HG03135 (cell line): Measurements from ENCODE around the gene MXRA8.

Source experiments
- ATAC-seq: cut with Tn5 transposase; IDR thresholded peaks from one replicate; pipeline ENCODE4 v1.9.1; 2021; ENCODE audit warnings: mild to moderate bottlenecking, moderate library complexity; ENCODE audit not compliant: unreplicated experiment

MXRA8 gene

DNA sequence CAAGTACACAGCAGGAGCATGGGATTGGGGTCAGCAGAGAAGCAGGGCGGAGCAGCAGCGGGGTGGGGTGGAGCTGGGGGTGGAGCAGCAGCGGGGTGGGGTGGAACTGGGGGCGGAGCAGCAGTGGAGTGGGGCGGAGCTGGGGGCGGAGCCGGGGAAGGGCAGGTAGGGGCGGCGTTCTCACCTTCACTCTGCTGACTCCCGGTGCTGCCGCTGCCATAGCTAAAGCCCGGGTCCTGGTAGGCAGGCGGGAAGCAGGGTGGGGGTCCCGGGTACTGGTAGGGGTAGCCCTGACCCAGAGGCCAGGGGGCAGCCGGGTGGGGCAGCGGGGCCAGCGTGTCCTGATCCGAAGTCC lies 20.6 kb downstream of the MXRA8 start:
- no peak for ATAC-seq

DNA sequence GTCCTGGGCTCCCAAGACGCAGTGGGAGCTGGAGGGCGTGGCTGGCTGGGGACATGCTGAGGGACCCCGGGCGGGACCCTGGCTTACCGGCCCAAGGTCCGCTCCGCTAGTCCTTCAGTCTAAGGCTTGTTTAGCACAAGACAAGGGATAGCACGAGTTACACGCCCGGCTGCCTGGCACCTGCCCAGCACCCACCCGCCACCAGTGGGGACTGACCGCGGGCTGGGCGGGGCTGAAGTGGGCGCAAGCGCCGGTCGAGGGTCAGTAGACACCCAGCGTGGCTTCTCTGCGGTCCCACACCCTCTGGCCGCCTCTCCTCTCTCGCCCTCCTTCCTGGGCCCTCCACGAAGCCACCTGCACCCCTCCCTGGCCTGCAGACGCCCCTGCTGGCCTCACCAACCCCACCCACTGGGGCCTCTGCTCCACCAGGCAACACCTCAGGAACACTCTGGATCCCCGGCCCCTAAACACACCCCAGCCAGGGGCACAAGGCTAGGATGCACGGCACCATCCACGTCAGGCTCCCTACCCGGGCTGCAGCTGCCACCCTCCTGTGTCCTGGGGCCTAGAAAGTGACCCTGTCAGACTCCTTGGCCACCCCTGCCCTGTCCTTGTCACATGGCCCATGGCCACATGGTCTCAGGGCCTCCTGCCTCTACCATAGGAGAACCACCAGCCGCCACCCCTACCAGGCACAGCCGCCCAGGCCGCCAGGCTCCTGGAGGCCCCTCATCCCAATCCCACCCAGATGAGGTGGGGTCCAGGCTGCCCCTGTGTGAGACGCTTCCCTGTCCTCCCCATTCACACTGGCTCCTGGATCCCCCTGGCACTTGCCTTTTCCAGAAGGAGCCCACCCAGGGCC lies 21.2 kb downstream of the MXRA8 start:
- no peak for ATAC-seq

DNA sequence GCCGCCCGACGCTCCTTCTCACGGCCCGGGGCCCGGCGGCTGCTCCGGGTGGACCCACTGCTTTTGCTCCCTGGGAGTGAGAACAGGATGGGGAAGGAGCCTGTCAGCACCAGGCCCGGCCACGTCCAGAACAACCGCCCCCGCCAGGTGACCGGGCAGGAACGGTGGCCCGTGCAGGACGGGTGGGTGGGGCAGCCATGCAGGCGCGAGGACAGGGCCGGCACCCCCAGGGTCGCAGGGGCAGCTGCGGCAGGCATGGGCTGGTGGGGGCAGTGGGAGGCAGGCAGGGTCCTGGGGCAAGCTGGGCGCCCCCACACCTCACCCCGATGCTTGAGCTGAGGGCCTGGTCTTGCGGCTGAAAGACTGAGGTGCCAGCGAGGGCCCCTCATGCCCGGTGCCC lies 21.9 kb downstream of the MXRA8 start:
- no peak for ATAC-seq

DNA sequence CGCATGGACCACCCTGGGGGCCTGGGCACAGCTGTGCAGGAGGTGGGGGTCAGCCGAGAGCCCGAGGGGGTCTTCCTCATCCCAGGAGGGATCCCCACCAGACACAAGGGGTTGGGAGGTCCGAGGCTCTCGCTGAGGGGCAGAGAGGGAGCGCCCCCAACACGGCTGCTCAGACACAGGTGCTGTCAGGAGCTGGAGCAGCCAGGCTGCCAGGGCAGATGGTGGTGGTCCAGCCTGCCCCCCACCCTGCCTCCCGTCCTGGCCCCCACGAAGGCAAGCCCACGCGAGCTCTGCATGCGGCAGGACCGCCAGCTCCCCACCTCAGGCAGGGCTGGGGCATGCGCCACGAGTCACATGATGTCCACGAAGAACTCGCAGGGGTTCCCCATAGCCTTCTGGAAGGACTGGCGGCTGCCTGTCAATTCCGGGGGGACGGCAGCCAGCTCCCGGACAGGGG lies 22.5 kb downstream of the MXRA8 start:
- no peak for ATAC-seq

DNA sequence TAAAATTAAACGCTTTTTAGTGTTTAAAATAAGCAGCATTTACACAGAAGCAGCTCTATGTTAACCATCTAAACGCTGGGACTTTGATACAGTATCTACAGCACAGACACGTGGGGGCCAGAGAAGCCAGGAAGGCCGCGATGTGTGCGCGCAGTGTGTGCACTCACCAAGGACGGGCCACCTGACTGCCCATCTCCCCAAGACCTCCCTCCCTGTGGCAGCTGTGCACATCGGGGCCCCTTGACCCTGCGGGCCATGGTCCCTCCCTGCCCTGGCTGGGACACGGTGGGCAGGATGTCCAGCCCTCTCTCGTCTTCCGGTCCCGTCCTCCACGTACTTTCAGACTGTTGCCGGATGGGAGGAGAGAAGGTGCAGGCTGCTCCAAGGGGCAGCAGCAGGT lies 23.1 kb downstream of the MXRA8 start:
- no peak for ATAC-seq

DNA sequence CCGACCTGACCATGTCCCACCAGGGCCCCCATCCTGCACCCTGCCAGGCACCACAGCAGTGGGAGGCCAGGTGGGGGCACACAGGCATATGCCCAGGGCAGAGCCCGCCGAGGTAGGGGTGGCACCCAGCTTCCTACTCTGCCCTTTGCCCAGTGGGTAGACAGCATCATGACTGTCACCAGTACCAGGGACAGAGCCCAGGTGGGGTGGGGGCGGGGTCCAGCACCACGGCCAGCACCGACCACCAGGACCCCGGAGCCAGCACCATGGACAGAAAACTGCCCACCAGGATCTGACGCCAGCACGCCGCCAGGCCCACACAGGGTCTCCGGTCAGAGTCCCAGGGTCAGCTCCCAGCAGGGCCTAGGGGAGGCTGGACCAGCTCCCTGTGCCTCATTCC lies 23.5 kb downstream of the MXRA8 start:
- no peak for ATAC-seq

DNA sequence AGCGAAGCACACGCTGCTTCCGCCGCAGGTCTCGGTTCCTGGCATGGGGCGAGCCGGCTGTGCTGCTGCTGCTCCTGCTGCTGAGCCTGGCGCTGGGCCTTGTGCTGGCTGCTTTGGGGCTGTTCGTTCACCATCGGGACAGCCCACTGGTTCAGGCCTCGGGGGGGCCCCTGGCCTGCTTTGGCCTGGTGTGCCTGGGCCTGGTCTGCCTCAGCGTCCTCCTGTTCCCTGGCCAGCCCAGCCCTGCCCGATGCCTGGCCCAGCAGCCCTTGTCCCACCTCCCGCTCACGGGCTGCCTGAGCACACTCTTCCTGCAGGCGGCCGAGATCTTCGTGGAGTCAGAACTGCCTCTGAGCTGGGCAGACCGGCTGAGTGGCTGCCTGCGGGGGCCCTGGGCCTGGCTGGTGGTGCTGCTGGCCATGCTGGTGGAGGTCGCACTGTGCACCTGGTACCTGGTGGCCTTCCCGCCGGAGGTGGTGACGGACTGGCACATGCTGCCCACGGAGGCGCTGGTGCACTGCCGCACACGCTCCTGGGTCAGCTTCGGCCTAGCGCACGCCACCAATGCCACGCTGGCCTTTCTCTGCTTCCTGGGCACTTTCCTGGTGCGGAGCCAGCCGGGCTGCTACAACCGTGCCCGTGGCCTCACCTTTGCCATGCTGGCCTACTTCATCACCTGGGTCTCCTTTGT lies 24.7 kb downstream of the MXRA8 start:
- ATAC-seq, result no peak

DNA sequence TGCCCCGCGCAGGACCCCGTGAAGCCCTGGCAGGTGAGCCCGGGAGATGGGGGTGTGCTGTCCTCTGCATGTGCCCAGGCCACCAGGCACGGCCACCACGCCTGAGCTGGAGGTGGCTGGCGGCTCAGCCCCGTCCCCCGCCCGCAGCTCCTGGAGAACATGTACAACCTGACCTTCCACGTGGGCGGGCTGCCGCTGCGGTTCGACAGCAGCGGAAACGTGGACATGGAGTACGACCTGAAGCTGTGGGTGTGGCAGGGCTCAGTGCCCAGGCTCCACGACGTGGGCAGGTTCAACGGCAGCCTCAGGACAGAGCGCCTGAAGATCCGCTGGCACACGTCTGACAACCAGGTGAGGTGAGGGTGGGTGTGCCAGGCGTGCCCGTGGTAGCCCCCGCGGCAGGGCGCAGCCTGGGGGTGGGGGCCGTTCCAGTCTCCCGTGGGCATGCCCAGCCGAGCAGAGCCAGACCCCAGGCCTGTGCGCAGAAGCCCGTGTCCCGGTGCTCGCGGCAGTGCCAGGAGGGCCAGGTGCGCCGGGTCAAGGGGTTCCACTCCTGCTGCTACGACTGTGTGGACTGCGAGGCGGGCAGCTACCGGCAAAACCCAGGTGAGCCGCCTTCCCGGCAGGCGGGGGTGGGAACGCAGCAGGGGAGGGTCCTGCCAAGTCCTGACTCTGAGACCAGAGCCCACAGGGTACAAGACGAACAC lies 25.4 kb downstream of the MXRA8 start:
- ATAC-seq, result no peak

DNA sequence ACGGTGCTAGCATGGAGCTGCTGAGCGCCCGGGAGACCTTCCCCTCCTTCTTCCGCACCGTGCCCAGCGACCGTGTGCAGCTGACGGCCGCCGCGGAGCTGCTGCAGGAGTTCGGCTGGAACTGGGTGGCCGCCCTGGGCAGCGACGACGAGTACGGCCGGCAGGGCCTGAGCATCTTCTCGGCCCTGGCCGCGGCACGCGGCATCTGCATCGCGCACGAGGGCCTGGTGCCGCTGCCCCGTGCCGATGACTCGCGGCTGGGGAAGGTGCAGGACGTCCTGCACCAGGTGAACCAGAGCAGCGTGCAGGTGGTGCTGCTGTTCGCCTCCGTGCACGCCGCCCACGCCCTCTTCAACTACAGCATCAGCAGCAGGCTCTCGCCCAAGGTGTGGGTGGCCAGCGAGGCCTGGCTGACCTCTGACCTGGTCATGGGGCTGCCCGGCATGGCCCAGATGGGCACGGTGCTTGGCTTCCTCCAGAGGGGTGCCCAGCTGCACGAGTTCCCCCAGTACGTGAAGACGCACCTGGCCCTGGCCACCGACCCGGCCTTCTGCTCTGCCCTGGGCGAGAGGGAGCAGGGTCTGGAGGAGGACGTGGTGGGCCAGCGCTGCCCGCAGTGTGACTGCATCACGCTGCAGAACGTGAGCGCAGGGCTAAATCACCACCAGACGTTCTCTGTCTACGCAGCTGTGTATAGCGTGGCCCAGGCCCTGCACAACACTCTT lies 26.2 kb downstream of the MXRA8 start:
- no peak for ATAC-seq

DNA sequence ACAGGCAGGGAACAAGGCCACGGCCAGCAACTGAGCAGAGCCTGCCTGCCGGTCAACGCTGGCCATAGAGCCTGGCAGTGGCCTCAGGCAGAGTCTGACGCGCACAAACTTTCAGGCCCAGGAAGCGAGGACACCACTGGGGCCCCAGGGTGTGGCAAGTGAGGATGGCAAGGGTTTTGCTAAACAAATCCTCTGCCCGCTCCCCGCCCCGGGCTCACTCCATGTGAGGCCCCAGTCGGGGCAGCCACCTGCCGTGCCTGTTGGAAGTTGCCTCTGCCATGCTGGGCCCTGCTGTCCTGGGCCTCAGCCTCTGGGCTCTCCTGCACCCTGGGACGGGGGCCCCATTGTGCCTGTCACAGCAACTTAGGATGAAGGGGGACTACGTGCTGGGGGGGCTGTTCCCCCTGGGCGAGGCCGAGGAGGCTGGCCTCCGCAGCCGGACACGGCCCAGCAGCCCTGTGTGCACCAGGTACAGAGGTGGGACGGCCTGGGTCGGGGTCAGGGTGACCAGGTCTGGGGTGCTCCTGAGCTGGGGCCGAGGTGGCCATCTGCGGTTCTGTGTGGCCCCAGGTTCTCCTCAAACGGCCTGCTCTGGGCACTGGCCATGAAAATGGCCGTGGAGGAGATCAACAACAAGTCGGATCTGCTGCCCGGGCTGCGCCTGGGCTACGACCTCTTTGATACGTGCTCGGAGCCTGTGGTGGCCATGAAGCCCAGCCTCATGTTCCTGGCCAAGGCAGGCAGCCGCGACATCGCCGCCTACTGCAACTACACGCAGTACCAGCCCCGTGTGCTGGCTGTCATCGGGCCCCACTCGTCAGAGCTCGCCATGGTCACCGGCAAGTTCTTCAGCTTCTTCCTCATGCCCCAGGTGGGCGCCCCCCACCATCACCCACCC lies 27.0 kb downstream of the MXRA8 start, which contains the start of gene TAS1R3:
Gene TAS1R3, plus strand, starts transcription at position 213 of the 898 bp plus-strand sequence. Its CDS starts 66 bp downstream, at position 279.
- ATAC-seq, result no peak

DNA sequence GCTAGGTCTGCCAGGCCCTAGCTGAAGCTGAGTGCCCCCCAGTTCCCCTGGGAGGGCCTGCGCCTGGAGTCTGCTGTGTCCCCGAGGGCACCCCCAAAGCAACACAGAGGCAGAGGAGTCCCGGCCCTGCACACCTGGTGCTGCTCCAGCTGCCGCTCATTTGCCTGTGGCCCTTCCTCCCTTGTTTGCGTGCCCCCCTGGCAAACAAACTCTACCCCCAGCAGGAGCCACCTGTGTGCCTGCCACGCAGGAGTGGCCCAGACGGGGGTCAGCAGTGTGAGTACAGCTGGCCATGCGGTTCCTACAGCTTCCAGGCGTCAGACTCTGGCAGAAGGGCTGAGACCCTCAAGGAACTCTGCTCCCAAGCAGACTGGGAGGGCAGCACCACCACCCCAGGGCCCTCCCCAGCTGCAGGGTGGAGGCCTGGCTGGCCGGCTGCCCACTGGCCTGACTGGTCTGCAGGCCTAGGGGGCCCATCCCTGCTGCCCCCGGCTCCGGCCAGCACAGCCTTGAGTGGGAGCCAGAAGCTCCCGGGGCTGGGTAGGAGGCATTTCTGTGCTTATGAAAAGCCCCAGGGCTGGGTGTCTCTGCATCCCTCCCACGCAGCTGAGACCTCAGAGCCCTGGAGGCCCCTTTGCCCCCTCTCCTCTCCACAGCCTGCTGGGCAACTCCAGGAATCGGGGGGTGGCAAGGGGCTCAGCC lies 27.8 kb downstream of the MXRA8 start:
- ATAC-seq, result no peak

DNA sequence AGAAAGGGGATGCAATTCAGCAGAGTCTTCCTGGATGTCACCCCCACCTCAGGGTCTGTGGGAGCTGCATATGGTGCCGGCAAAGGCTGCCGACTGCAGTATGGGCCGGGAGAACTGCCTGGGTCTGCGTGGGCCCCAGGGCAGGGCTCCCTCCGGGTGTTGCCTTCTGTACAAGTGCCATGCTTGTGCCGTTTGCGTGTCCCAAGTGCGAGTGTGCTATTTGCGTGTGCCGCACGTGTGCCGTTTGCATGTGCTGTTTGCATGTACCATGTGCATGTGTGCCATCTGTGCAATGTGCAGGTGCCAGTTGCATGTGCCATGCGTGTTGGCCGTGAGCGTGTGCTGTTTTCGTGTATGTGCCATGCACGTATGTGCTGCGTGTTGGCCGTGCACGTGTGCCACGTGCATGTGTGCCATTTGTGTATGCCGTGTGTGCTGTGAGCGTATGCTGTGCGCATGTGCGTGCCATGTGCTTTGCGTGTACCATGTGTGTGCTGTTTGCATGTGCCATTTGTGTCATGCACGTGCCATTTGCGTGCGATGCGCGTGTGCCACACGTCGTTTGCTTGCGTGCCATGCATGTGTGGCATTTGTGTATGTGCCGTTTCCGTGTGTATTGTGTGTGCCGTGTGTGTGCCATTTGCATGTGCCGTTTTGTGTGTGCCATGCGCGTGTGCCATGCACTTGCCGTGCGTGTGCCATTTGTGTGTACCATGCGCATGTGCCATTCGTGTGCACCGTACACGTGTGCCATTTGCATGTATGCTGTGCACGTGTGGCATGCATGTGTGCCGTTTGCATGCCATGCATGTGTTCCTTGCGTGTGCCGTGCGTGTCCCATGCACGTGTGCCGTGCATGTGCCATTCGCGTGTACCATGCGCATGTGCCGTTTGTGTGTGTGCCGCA lies 28.8 kb downstream of the MXRA8 start:
- no peak for ATAC-seq

DNA sequence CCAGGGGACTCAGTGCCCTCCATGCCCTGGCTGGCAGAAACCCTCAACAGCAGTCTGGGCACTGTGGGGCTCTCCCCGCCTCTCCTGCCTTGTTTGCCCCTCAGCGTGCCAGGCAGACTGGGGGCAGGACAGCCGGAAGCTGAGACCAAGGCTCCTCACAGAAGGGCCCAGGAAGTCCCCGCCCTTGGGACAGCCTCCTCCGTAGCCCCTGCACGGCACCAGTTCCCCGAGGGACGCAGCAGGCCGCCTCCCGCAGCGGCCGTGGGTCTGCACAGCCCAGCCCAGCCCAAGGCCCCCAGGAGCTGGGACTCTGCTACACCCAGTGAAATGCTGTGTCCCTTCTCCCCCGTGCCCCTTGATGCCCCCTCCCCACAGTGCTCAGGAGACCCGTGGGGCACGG lies 30.1 kb downstream of the MXRA8 start:
- ATAC-seq, result no peak

DNA sequence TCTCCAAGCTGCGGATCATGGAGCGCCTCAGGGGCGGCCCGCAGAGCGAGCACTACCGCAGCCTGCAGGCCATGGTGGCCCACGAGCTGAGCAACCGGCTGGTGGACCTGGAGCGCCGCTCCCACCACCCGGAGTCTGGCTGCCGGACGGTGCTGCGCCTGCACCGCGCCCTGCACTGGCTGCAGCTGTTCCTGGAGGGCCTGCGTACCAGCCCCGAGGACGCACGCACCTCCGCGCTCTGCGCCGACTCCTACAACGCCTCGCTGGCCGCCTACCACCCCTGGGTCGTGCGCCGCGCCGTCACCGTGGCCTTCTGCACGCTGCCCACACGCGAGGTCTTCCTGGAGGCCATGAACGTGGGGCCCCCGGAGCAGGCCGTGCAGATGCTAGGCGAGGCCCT lies 31.1 kb downstream of the MXRA8 start:
- ATAC-seq, result no peak

DNA sequence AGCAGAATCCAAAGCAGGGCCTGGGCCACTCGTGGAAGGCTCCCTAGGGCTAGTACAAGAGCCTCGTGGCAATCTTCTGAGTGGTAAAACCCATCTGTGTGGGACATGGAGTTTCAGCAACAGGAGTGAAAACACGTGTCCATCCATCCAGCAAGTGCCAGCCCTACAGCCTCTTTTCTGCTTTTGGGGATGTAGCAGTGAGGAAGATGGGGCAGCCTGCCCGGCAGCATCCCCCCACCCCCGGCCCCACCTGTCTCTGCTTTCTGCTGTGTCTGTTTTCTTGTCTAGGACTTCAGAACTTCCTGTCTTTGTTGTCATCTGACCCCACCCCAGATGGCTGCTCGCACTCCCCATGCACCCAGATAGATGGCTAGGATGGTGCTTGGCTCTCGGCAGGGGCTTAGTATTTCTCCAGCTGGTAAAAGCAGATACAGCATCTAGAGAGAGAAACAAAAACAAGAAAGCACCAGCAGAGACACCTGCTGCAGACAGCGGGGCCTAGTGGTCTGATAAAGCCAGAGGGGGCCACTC lies 32.2 kb downstream of the MXRA8 start:
- no peak for ATAC-seq

DNA sequence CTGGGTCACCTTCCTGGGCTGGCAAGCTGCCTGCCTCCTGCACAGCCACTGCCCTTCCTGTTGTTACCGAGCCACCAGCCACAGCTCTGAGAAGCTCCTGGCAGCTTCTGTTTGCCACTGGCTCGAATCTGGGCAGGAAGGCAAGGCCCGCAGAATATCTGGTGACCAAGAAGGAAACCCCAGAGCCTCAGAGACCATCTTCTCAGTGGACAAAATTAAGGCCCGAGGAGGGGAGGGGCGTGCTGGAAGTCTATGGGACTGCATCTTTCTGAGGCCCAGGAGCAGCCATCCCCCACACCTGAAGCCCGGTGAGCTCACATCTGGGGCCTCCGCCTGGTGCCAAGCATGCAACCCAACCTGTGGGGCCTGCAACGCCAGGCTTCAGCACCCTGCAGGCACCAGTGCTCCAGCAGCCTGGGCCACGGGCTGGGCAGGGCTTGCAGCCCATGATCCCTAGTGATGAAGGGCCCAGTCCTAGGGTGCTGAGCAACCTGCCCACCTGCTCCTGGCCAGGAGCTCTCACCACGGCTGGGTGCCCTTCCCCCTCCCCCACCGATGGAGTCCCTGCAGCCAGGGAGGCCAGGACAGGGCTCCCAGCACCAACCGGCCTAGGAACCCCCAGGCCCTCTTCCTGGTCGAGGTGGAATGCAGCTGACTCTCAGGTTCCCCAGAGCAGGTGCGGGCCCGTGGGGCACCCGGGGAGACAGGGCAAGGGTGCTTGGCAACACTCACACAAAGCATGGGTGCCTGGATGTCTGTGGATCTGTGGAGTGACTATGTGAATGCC lies 32.9 kb downstream of the MXRA8 start:
- ATAC-seq, result peak; percentile 7
